Measurements from ENCODE around the gene CNIH2.
"Not testable (repeated sequence)": the region's sequence is repeated elsewhere in the genome, so short reads cannot be mapped to it uniquely, and the experiment has no call there.

The CNIH2 gene

DNA sequence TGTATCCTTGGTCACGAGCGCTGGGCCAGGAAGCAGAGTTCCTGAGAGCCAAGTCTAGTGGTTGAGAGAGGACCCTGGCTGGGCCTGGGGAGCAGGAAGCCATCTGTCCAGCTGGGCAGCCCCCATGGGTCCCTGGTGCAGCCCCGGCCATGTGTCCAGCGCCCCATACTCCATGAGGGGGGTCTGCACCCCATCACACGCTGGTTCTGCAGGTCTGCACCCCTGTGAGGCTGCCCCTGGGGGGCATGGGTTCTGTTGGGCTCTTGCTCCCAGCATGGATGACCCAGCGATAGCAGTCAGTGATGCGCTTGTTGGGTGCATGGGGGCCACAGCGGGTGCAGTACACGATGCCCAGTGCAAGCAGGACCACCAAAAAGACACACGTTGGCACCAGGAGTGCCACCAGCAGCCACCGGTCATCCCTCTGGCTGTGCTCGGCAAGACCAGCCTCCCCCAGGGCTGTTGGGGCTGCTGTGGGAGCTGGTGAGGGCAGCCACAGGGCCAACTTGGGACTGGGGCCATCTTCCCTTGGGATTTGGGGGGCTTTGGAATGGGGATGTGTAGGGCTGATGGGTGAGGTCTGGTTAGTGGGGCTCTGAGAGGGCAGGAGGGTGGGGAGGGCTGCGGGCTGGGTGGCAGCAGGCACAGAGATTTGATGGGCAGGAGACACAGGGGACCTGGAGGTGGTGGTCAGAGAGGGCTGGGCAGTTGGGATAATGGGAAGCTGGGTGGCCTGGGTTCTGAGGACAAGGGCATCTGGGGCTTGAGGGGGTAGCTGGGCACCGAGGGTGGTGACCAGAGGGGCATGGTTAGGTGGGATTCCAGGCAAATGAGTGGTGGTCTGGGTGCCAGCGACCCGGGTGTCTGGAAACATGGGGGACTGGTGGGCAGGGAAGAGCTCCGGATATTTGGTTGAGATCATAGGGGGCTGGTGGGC lies 36.9 kb downstream of the CNIH2 start:
- no peak for DNase-seq (ENCODE audit: low read depth, low spot score)

DNA sequence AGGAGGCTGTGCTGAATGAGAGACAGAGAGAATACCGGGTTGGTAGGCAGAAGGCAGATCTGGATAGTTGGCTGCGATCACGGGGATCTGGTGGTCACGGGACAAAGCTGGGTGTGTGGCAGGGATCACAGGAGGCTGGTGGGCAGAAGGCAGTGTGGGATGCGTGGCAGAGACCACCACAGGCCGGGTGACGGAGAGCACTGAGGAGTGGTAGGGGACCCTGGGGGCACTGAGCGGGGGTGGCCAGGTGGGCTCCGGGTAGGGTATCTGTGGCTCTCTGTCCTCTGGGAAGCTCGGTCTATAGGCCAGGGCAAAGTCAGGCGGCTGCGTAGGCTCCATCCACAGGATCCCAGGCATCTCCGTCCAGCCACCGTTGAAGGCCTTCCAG lies 37.5 kb downstream of the CNIH2 start:
- no peak for DNase-seq (ENCODE audit: low read depth, low spot score)

DNA sequence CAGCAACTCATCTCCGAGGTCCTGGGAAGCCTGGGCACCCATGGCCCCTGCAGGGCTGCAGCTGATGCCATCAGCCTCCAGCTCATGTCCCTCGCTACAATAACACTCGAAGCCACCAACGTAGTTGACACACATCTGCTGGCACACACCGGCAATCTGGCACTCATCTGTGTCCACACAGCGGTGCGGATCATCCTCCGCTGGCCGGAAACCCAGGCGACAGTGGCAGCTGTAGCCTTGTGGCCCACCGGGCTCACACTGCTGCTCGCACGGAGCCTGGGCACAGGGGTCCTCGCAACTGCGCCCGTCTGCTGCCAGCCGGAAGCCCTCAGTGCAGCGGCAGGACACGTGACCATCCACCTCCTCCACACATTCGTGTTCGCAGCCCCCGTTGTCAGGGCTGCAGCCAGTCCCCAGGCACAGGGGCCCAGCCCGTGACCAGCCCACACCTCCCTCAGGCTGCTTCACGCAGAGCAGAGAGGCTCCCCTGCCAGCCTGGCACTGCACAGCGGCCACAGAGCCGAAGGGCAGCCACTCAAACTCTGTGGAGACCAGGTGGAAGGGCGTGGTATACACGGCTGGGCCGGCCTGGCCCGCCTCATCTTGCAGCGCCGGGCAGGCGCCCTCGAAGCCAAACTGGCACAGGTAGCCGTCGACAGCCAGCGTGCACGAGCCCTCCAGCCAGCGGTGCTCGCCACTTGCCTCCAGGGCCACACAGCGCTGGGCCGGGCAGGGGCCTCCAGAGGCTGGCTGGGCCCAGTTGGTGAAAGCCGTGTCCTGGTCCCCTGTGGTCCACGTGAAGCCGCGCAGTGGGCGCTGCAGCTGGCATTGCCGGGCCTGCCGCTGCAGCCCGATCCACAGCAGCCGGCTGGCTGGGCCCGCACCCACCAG lies 38.2 kb downstream of the CNIH2 start:
- no peak for DNase-seq (ENCODE audit: low read depth, low spot score)

DNA sequence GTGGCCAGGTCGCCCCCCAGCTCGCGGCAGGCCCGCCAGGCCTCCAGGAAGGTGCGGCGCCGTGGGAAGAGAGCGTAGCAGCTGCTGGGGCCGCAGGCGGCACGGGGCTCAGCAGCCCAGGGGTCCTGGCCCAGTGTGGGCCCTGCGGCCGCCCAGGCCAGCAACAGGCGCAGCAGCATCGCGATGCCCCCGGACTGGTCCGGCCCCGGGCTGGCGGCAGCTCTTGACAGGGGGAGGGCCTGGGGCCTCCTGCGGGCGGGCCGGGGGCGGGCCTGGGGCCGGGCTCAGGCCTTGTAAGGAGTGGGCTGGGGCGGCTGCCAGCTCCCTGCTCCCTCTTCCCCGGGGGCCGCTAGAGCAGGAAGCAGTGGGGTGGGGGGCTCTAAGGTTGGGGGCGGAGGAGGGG lies 38.9 kb downstream of the CNIH2 start, which contains the start of gene CD248:
TSS of gene CD248 (minus strand) at position 196 of the 403 bp plus-strand sequence. CDS start at position 179, 17 bp downstream.
- no peak for DNase-seq (ENCODE audit: low read depth, low spot score)

GRCh38 chr11:66317322-66317722 lies 39.3 kb downstream of the CNIH2 start:
- DNase-seq (ENCODE audit: low read depth, low spot score), result no peak

DNA sequence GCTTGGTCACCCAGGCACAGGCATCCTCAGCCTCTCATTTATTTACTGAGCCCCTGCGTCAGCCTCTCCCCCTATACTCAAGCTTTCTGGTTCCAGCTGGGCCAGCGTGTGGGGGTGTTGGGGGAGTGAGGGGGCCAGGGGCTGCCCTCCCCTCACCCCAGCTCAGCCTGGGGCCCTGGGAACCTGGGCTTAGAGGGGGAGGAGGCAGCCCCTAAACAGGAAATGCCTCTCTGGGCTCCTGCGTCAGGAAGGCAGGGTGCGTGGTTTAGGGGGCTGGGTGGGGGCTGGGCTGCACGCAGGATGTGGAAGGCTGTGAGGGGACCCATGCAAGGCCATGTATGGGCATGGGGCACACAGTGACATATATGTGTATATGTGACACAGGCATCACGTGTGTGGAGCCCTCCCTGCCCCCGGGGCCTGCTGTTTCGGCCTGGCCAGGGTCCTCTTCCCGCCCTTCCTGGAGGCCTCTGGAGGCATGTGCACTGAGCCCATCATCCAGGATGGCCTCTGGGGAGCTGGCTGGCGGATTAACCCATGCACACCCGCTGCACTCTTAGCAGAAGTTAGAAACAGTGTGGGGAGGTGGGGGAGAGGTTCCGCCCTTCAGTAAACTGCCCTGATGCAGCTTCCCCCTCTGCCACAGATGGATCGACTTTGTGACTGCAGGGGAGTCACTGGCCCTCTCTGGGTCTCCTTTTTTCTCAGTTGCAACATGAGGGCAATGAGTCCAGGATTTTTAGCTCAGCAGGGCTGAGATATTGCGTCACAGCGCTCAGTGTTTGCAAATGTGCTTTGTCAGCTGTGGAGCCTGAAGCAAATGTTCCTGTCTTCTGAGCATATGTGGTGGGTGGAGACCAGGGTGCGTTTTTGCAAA lies 40.0 kb downstream of the CNIH2 start:
- no peak for DNase-seq (ENCODE audit: low read depth, low spot score)

- no peak for DNase-seq (ENCODE audit: low read depth, low spot score)
Measured at GRCh38 chr11:66318600-66318970, 40.6 kb downstream of the CNIH2 start.

DNA sequence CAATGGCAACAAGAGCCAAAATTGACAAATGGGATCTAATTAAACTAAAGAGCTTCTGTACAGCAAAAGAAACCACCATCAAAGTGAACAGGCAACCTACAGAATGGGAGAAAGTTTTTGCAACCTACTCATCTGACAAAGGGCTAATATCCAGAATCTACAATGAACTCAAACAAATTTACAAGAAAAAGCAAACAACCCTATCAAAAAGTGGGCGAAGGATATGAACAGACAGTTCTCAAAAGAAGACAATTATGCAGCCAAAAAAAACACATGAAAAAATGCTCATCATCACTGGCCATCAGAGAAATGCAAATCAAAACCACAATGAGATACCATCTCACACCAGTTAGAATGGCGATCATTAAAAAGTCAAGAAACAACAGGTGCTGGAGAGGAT lies 42.3 kb downstream of the CNIH2 start:
- DNase-seq (ENCODE audit: low read depth, low spot score), result not testable (repeated sequence)

DNA sequence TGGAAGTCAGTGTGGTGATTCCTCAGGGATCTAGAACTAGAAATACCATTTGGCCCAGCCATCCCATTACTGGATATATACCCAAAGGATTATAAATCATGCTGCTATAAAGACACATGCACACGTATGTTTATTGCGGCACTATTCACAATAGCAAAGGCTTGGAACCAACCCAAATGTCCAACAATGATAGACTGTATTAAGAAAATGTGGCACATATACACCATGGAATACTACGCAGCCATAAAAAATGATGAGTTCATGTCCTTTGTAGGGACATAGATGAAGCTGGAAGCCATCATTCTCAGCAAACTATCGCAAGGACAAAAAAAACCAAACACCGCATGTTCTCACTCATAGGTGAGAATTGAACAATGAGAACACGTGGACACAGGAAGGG lies 42.8 kb downstream of the CNIH2 start:
- not testable (repeated sequence) for DNase-seq (ENCODE audit: low read depth, low spot score)

- DNase-seq (ENCODE audit: low read depth, low spot score), result no peak
Measured at GRCh38 chr11:66321606-66322005, 43.6 kb downstream of the CNIH2 start.

- DNase-seq (ENCODE audit: low read depth, low spot score), result no peak
Measured at GRCh38 chr11:66322732-66323427, 44.9 kb downstream of the CNIH2 start.

DNA sequence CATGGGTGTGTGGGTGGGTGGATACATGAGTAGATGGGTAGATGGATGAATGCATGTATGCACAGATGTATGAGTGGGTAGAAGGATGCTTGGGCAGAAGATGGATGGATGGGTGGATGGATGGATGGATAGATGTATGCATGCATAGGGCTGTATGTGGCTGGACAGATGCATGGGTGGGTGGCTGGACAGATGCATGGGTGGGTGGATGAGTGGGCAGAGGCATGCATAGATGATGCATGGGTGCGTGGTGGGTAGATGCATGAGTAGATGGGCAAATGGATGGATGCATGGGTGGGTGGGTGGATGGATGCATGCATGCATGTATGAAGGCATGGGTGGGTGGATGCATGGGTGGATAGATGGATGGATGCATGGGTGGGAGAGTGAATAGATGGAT lies 45.7 kb downstream of the CNIH2 start:
- no peak for DNase-seq (ENCODE audit: low read depth, low spot score)

GRCh38 chr11:66324664-66325063 lies 46.7 kb downstream of the CNIH2 start:
- no peak for DNase-seq (ENCODE audit: low read depth, low spot score)

DNA sequence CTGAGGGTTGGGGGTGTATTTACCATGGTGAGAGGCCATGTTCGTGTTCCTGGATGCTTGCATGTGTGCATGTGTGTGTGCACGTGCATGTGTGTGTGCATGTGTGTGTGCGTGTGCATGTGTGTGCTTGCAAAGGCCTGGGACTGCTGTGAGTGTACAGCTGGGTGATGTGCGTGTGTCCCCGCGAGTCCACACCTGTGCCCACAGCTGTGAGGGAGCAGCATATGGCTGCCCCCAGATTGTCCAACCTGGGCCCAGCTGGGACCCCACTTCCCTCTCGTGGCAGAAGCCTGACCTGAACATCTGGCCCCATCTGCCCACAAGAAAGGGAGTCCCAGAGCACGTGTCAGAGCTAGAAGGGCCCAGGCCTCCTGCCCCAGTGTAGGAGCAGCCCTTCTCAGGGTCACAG lies 47.3 kb downstream of the CNIH2 start:
- DNase-seq (ENCODE audit: low read depth, low spot score), result no peak

- DNase-seq (ENCODE audit: low read depth, low spot score), result no peak
Measured at GRCh38 chr11:66326261-66327111, 48.5 kb downstream of the CNIH2 start.

DNA sequence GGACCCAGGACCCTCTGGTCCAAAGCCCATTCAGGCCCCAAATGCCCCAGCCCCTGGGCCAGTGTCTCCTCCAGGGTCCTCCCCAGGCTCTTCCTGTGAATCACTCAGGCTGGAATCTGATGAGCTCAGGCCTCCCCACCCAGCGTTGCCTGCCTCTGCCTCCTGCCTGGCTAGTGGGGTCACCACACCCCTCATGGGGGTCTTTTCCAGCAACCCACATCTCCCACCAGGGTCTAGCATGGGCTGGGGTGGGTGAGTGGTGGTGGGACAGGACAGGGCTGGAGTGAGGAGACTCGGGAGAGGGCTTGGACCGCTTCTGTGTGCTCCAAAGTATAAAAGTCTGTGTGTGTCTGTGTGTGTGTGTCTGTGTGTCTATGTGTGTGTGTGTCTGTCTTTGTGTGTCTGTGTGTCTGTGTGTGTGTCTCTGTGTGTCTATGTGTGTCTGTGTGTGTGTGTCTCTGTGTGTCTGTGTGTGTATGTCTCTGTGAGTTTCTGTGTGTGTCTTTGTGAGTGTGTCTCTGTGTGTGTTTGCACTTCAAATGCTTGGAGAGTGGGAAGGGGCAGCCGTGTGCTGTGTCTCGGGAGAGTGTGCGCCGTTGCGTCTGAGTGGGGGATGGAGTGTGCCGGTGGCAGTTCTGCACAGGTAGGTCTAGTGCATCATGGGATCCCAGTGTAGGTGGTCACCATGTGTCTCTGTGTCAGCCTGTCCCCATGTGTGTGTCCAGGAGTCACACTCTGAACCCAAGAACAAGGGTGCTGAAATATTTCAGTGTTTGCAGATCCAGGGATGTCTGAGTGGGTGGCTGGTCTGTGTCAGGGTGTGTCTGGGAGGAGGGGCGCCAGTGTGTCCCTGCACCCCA lies 49.4 kb downstream of the CNIH2 start:
- no peak for DNase-seq (ENCODE audit: low read depth, low spot score)

DNA sequence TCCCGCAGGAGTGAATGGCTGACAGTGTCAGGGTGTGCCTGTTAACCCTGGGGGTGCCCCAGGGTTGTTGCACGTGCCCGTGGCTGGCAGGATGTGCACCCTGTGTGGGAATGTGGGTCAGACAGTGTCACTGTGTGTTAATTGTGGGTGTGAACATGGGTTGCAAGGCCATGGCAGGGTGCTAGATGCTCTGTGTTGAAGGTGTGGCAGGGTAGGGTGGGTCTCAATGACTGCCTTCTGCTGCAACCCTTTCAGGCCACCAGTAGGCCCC lies 50.0 kb downstream of the CNIH2 start:
- DNase-seq (ENCODE audit: low read depth, low spot score), result no peak

GRCh38 chr11:66328302-66329144 lies 50.5 kb downstream of the CNIH2 start:
- DNase-seq (ENCODE audit: low read depth, low spot score), result no peak

Data from iPS DF 19.7 (cell line).